Bronchial epithelial cell (primary cell): Measurements from ENCODE around the gene MAP2K3. TPM values are rescaled to one million over a fixed set of nuclear protein-coding genes. Genes with fewer than 3 reads are reported as not detected.
A peak's percentile ranks its signal among the peaks of the same experiment; 100 is the strongest.

Source experiments
- DNase-seq: peaks from one replicate; pipeline ENCODE4 v3.0.0-alpha.2; 2010; ENCODE audit warnings: low read depth
- FAIRE-seq: peaks from 2 replicates; lab custom pipeline; 2011; peaks lifted over from hg19 to GRCh38; lab: Jason Lieb, UNC
- H3K27me3 ChIP-seq: 2 replicates; pipeline ENCODE4 v1.5.1; 2011; ENCODE audit warnings: low read length; ENCODE audit not compliant: control insufficient read depth, insufficient read depth
- H3K36me3 ChIP-seq: 2 replicates; pipeline ENCODE4 v1.5.1; 2011; ENCODE audit warnings: low read length; ENCODE audit not compliant: control insufficient read depth, insufficient read depth
- H3K4me3 ChIP-seq: 2 replicates; pipeline ENCODE4 v1.5.1; 2011; ENCODE audit warnings: mild to moderate bottlenecking, low read depth, low read length, control low read depth
- total RNA-seq: library from RNA; depleted of rRNA; stranded (reverse); fragments of >200 nt; gene quantifications from 2 replicates; pipeline ENCODE4 v1.2.1, GENCODE V29; 2014
- TF ChIP-seq, protein P1 (sequence below): IDR thresholded peaks from 2 replicates; pipeline ENCODE4 v1.5.1; 2011; ENCODE audit warnings: mild to moderate bottlenecking, moderate library complexity, low read length, control low read depth, inconsistent platforms; ENCODE audit not compliant: insufficient read depth, severe bottlenecking

MAP2K3 gene
- total RNA-seq, 1 donor from 2014 or later: 5.3 TPM

DNA sequence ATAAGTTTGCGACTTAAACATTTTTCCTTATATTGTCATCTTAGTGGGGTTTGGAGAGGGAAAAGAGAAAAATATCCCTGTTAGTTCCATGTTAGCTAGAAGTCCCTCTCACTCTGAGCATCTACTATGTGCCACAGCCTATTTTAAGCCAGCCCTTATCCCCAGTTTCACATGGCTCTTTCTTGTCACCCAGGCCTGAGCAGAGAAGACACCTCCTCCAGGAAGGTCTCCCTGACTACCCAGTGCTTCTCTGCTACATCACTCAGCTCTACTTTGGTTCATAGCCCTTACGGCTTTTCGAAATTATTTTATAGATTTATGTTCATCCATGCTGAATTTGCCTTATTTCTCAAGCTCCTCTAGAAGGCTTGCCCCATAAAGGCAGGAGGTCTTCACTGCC, 7.2 kb upstream of the MAP2K3 start:
- Histone ChIP-seq H3K4me3 (no peak overlapping the region), H3K27me3 (no peaks in the 10 kb centered on the region), H3K36me3 (no peaks in the 10 kb centered on the region)
- FAIRE-seq: no peak
- no peak for DNase-seq
- TF ChIP-seq, protein P1, sequence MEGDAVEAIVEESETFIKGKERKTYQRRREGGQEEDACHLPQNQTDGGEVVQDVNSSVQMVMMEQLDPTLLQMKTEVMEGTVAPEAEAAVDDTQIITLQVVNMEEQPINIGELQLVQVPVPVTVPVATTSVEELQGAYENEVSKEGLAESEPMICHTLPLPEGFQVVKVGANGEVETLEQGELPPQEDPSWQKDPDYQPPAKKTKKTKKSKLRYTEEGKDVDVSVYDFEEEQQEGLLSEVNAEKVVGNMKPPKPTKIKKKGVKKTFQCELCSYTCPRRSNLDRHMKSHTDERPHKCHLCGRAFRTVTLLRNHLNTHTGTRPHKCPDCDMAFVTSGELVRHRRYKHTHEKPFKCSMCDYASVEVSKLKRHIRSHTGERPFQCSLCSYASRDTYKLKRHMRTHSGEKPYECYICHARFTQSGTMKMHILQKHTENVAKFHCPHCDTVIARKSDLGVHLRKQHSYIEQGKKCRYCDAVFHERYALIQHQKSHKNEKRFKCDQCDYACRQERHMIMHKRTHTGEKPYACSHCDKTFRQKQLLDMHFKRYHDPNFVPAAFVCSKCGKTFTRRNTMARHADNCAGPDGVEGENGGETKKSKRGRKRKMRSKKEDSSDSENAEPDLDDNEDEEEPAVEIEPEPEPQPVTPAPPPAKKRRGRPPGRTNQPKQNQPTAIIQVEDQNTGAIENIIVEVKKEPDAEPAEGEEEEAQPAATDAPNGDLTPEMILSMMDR: no peak

- TF ChIP-seq, protein P1: no peak
- peak; percentile 47 for FAIRE-seq
- H3K36me3 ChIP-seq: no peaks in the 10 kb centered on the region
- no peaks in the 10 kb centered on the region for H3K27me3 ChIP-seq
- no peak overlapping the region for H3K4me3 ChIP-seq
- DNase-seq: no peak
Measured at GRCh38 chr17:21278450-21279197, 5.9 kb upstream of the MAP2K3 start.

DNA sequence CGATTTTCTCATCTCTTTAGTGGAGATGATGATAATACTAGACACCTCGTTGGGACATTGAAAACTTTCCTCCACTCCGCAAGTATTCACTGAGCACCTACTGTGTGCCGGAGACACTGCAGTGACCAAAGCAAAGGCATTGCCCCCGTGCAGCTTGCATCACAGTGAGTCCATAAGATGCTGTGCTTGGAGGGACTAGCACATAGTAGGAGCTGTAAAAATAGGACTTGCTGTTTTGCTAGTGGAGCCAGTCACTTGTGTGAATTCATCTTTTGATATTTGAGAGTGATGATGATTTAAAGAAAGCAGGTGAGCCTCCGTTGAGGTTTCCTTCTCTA, 5.3 kb upstream of the MAP2K3 start:
- Histone ChIP-seq H3K36me3 (no peaks in the 10 kb centered on the region), H3K4me3 (no peak overlapping the region), H3K27me3 (no peaks in the 10 kb centered on the region)
- no peak for FAIRE-seq
- no peak for DNase-seq
- TF ChIP-seq, protein P1: no peak

DNA sequence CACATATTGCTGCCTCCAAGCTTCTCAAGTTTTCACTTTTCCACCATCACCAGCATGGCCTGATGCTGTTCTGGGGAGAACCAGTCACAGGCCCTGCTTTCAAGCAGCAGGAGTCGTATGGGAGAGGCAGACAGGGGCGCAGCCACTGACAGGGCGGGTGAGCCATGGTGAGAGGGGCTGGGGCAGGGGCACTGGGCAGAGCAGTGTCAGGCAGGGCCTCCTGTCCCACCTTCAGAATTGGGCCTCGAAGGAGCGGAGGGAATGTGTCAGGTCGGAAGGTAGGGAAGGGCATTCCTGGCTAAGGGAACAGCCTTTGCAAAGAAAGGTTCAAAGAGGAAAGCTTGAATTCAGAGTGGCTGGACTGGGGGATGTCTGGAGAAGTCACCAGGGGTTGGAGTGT, 4.9 kb upstream of the MAP2K3 start:
- H3K36me3 ChIP-seq: no peaks in the 10 kb centered on the region
- H3K27me3 ChIP-seq: no peaks in the 10 kb centered on the region
- no peak for DNase-seq
- H3K4me3 ChIP-seq: no peak overlapping the region
- FAIRE-seq: no peak
- TF ChIP-seq, protein P1: no peak

- DNase-seq: peak; percentile 48
Measured at GRCh38 chr17:21280081-21280518, 4.4 kb upstream of the MAP2K3 start.

More at GRCh38 chr17:21280081-21280518, 4.4 kb upstream of the MAP2K3 start:
- TF ChIP-seq, protein P1: peak; percentile 100
- Histone ChIP-seq H3K27me3 (no peaks in the 10 kb centered on the region), H3K4me3 (no peak overlapping the region), H3K36me3 (no peaks in the 10 kb centered on the region)
- FAIRE-seq: no peak
